HG03159 (cell line): Measurements from ENCODE around the gene ZDHHC14.
"Not testable (repeated sequence)": the region's sequence is repeated elsewhere in the genome, so short reads cannot be mapped to it uniquely, and the experiment has no call there.

Experiments used
- ATAC-seq: cut with Tn5 transposase; IDR thresholded peaks from one replicate; pipeline ENCODE4 v1.9.1; 2021; ENCODE audit warnings: mild to moderate bottlenecking, moderate library complexity; ENCODE audit not compliant: unreplicated experiment

The ZDHHC14 gene

GRCh38 chr6:157402996-157403685 lies 22.2 kb downstream of the ZDHHC14 start:
- no peak for ATAC-seq

DNA sequence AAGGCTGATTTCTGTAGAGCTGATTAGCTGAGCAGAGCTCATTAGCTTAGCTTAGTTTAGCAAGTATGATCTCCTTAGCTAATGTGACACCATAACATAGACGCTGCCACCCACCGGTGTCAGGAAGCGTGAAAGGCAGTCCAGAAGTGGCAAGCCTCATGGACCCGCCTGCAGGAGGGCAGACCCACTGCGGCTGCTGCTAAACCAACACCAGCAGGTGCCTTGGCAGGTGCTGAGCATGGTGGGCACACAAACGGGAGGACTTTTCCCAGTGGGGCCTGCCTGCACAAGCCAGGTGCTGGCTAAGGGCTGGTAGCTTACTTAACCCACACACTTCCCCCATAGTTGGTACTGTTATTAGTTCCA lies 22.7 kb downstream of the ZDHHC14 start:
- no peak for ATAC-seq

DNA sequence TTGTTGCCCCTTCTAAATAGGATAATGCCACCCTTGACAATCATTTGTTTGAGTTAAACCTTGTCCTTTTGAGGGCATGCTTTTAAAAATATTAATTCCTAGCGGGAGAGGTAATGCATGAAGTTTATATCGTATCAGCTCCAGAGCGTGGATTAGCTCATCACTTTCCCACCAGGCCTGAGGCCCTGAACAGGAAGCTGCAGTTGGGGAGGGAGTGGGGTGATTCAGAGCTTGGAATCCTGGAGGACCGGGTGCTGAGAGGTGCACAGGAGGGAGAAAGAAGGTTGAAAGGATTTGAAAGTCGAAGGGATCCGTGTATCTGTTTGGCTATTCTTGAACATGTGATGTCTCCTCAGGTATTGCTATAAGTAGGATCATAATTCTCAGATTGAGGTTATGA lies 25.0 kb downstream of the ZDHHC14 start:
- no peak for ATAC-seq

DNA sequence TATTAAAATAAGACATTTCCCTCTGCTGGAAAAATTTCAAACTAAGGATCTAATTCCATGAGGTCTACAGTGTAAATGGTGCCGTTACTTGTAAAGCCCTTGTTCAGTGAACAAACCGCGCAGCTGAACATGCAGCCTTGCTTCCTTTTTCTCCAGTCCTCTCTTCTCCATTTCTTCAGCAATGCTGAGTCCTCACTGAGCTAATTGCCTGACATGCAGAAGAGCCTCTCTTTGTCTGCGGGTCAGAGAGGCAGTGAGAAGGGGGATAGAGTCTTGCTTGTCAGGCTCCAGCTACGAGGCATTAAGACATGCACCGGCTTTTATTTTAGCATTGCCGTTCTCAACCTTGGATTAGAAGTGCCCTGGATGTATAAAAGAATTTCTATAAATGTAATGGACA lies 25.7 kb downstream of the ZDHHC14 start:
- no peak for ATAC-seq

GRCh38 chr6:157407646-157408045 lies 26.7 kb downstream of the ZDHHC14 start:
- no peak for ATAC-seq

DNA sequence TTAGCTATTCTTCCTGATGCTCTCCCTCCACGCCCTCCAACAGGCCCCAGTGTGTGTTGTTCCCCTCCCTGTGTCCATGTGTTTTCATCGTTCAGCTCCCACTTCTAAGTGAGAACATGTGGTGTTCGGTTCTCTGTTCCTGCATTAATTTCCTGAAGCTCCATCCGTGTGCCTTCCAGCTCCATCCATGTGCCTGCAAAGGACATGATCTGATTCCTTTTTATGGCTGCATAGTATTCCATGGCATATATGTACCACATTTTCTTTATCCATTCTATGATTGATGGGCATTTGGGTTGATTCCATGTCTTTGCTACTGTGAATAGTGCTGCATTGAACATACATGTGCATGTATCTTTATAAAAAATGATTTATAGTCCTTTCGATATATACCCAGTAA lies 27.4 kb downstream of the ZDHHC14 start:
- ATAC-seq, result not testable (repeated sequence)

DNA sequence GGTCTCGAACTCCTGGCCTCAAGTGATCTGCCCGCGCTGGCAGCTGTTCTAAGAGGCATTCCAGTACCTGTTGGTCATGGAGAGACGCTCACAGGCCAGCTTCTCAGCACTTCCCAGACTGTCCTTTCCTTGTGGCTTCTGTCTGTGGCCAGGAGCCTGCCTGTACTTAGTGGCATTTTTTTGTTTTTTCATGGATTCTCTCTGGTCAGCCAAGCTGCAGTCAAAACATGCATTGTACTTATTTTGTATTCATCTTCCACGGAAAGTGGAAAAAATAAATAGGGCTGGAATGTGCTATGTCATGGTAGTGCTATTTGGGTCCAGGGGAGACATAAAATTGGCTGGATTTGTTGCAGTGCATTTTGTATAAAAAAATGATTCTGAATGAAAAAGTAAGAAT lies 29.1 kb downstream of the ZDHHC14 start:
- ATAC-seq, result no peak

- ATAC-seq, result no peak
Observed at GRCh38 chr6:157411368-157411767, 30.4 kb downstream of the ZDHHC14 start.

DNA sequence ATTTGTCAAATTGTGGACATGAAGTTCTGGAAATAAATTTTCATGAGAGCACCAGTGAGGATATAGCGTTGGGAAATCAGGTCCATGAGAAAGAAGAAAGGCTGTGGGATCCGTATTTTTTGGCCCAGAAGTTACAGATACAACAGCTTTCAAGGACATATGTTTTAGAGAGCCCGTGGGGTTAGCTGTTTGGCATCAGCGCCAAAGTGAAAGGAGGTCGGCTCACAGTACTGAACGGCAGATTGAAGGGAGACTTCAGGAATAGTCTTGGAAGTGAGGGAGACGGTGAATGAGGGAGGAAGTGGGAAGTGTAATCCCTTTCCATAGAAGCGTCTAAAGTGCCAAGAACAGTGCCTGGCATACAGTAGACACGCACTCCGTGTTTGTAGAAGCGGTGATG lies 31.8 kb downstream of the ZDHHC14 start:
- no peak for ATAC-seq

- no peak for ATAC-seq
Observed at GRCh38 chr6:157420497-157420896, 39.5 kb downstream of the ZDHHC14 start.

GRCh38 chr6:157424491-157425020 lies 43.6 kb downstream of the ZDHHC14 start:
- ATAC-seq, result no peak

DNA sequence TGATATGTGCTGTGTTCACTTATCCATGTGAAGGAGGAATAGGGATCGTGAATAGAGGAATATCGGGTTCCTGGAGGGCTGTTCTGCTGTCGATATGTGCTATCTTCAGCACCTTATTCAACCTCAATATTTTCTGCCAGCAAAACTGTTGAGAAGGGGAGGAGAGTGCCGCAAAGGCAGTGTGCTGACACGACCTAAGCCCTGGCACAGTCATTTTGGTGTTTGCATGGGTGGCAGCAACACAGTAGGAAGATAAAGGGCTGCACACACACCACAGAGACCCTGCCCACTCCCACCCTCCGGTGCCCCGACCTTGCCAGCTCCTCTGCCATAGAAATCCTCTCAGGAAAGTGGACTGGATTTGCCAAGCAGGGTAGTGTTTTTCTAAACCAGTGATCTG lies 47.0 kb downstream of the ZDHHC14 start:
- ATAC-seq, result no peak

GRCh38 chr6:157428427-157429202 lies 47.6 kb downstream of the ZDHHC14 start:
- ATAC-seq, result no peak

- ATAC-seq, result no peak
Observed at GRCh38 chr6:157429248-157429647, 48.3 kb downstream of the ZDHHC14 start.

DNA sequence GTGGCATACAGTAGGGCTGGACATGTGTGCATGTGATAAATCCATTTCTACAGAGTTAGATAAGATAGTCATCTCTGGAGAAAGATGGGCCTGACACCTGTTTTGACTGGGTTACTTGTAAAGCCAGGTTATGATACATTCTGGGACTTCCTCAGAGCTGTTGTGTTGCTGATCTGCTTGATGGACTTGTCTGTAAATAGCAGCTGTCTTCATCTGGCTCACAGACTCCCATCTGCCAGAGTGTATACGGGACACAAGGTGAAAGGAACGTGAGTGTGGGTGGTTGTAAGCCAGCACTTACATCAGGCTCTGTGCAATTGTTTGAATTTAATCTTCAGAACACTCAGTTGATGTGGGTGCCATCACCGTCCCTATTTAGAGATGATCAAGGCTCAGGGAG lies 49.8 kb downstream of the ZDHHC14 start:
- no peak for ATAC-seq

GRCh38 chr6:157432231-157432891 lies 51.4 kb downstream of the ZDHHC14 start:
- ATAC-seq, result no peak

- no peak for ATAC-seq
Observed at GRCh38 chr6:157432892-157433265, 51.9 kb downstream of the ZDHHC14 start.

DNA sequence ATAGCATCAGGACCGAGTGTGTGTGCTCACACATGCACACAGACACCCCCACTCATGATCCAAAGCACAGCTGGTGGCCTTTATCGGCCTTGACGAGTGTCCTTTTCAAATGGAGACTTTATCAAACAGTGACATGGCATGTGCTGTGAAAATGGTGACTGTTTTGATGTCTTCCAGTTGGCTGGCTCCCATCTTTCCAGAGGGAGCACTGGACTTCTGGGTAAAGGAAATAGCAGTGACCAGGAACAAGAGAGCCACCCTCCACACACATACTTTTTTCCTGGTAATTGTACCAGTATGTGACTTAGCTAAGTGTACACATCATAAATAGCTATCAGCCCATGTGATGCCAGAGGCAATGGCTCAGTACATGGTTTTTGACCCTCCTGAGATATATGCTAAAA lies 52.7 kb downstream of the ZDHHC14 start:
- no peak for ATAC-seq

GRCh38 chr6:157434349-157435033 lies 53.5 kb downstream of the ZDHHC14 start:
- ATAC-seq, result no peak

GRCh38 chr6:157436219-157436943 lies 55.4 kb downstream of the ZDHHC14 start:
- ATAC-seq, result no peak

GRCh38 chr6:157436944-157437336 lies 56.0 kb downstream of the ZDHHC14 start:
- ATAC-seq, result no peak
